GM13976 (cell line): ENCODE data around the gene FAM177B.

Experiments
- DNase-seq: peaks from one replicate; pipeline ENCODE4 v3.0.0; 2012; ENCODE audit warnings: low spot score
- CTCF ChIP-seq: IDR thresholded peaks from 2 replicates; pipeline ENCODE4 v1.5.1; 2012; ENCODE audit warnings: borderline replicate concordance, mild to moderate bottlenecking; ENCODE audit not compliant: insufficient read depth; ENCODE audit errors: extremely low read depth, missing control alignments, control extremely low read depth
- in situ Hi-C: fragments of 300-500 bp; cut with MboI; formaldehyde crosslinking; loops from one replicate; pipeline ENCODE4 v1.12.0; 2022; ENCODE audit warnings: low sequenced_read_pairs, mixed read lengths, inconsistent platforms; ENCODE audit not compliant: unreplicated experiment

The FAM177B gene

GRCh38 chr1:222713091-222713961 lies 23.7 kb upstream of the FAM177B start:
- peak; percentile 86 for DNase-seq
- no peak for TF ChIP-seq CTCF
- in situ Hi-C loops, result no loop called here

GRCh38 chr1:222716393-222716792 lies 20.6 kb upstream of the FAM177B start:
- in situ Hi-C loops, result no loop called here
- no peak for TF ChIP-seq CTCF
- no peak for DNase-seq

- no peak for TF ChIP-seq CTCF
- no peak for DNase-seq
- in situ Hi-C loops, result no loop called here
Observed at GRCh38 chr1:222728746-222729145, 8.3 kb upstream of the FAM177B start.

GRCh38 chr1:222730866-222731265 lies 6.1 kb upstream of the FAM177B start:
- TF ChIP-seq CTCF, result no peak
- no peak for DNase-seq
- in situ Hi-C loops, result no loop called here

GRCh38 chr1:222732216-222733159 lies 4.5 kb upstream of the FAM177B start:
- peak; percentile 61 for DNase-seq
- TF ChIP-seq CTCF, result no peak
- in situ Hi-C loops, result no loop called here

GRCh38 chr1:222734740-222735139 lies 2.3 kb upstream of the FAM177B start:
- TF ChIP-seq CTCF, result no peak
- in situ Hi-C loops, result no loop called here
- no peak for DNase-seq
